ENCODE measurements around the gene CORO7.

Gene CORO7

DNA sequence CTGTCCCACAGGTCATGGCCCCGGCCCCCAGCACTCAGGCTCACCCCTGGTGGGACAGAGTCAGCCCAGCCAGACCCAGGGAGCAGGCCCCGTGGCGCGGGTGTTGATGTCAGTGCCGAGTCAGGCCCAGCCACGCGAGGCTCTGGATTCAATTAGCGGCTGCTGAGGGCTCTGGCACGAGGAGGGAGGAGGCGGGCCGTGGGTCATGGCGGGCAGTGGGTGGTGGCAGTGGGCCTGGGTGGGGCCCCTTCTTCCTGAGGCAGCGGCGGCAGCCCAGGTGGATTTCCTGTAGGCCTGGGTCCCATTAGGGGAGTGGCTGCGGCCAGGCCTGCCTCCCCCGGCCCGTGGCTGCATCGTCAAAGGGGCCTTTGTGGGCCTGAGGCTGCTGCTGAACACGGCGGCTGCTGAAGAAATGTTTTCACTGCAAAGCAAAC, 31.9 kb downstream of the CORO7 start:
- no peak for DNase-seq (ENCODE audit: low read depth in 2 of 2)

DNA sequence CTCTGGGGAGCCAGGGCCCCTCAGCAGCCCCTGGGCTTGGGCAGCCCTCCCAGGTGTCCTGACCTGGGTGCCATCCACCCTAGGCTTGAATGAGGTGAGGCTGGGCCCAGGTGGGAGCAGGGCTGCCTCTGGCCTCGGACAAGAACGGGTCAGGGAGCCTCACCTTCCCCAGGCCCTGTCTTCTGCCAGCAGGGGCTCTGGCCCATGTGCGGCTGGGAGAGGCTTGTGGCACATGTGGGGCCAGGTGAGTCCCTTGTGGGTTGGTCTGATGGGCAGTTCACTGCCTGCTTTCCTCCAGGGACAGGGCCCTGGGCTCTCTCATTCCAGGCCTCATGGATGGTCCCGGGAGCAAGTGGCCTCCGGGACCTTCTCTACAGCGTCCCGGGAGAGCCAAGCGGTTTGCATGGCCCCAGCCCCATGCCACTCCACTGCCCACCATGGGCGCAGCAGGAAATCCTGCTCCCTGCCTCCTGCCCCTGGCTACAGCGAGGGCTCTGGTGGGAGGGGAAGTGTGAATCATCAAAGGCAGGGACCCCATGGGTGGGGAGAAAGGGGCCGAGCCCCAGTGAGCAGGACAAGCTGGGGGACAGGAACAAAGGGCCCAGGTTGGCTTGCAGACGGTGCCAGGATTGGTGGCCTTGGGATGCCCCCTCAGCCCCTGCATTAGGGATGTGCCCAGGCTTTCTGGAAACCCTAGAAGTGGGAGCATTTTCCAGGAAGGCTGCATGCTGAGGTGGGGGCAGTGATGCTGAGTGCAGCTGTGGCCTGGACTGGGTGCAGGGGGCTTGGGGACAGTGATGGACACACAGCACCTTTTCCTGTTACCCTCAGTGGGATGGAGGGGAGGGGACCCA, 32.6 kb downstream of the CORO7 start:
- no peak for DNase-seq (ENCODE audit: low read depth in 2 of 2)

DNA sequence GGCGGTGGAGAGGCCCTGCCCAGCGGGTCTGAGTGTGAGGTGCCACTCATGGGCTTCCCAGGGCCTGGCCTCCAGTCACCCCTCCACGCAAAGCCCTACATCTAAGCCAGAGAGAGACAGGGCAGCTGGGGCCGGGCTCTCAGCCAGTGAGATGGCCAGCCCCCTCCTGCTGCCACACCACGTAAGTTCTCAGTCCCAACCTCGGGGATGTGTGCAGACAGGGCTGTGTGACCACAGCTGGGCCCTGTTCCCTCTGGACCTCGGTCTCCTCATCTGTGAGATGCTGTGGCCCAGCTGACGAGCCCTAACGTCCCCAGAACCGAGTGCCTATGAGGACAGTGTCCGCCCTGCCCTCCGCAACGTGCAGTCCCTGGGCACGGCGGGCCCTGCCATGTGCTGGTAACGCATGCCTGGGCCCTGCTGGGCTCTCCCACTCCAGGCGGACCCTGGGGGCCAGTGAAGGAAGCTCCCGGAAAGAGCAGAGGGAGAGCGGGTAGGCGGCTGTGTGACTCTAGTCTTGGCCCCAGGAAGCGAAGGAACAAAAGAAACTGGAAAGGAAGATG, 33.5 kb downstream of the CORO7 start:
- no peak for DNase-seq (ENCODE audit: low read depth in 2 of 2)

DNA sequence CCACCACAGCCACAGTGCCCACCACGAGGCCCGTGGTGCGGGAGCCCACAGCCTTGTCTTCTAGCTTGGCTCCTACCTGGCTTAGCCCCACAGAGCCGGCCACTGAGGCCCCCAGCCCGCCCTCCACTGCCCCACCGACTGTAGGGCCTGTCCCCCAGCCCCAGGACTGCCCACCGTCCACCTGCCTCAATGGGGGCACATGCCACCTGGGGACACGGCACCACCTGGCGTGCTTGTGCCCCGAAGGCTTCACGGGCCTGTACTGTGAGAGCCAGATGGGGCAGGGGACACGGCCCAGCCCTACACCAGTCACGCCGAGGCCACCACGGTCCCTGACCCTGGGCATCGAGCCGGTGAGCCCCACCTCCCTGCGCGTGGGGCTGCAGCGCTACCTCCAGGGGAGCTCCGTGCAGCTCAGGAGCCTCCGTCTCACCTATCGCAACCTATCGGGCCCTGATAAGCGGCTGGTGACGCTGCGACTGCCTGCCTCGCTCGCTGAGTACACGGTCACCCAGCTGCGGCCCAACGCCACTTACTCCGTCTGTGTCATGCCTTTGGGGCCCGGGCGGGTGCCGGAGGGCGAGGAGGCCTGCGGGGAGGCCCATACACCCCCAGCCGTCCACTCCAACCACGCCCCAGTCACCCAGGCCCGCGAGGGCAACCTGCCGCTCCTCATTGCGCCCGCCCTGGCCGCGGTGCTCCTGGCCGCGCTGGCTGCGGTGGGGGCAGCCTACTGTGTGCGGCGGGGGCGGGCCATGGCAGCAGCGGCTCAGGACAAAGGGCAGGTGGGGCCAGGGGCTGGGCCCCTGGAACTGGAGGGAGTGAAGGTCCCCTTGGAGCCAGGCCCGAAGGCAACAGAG, 34.2 kb downstream of the CORO7 start:
- DNase-seq (ENCODE audit: low read depth in 2 of 2), result no peak

DNA sequence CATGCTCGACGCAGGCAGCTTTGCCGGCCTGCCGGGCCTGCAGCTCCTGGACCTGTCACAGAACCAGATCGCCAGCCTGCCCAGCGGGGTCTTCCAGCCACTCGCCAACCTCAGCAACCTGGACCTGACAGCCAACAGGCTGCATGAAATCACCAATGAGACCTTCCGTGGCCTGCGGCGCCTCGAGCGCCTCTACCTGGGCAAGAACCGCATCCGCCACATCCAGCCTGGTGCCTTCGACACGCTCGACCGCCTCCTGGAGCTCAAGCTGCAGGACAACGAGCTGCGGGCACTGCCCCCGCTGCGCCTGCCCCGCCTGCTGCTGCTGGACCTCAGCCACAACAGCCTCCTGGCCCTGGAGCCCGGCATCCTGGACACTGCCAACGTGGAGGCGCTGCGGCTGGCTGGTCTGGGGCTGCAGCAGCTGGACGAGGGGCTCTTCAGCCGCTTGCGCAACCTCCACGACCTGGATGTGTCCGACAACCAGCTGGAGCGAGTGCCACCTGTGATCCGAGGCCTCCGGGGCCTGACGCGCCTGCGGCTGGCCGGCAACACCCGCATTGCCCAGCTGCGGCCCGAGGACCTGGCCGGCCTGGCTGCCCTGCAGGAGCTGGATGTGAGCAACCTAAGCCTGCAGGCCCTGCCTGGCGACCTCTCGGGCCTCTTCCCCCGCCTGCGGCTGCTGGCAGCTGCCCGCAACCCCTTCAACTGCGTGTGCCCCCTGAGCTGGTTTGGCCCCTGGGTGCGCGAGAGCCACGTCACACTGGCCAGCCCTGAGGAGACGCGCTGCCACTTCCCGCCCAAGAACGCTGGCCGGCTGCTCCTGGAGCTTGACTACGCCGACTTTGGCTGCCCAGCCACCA, 35.1 kb downstream of the CORO7 start:
- no peak for DNase-seq (ENCODE audit: low read depth in 2 of 2)

DNA sequence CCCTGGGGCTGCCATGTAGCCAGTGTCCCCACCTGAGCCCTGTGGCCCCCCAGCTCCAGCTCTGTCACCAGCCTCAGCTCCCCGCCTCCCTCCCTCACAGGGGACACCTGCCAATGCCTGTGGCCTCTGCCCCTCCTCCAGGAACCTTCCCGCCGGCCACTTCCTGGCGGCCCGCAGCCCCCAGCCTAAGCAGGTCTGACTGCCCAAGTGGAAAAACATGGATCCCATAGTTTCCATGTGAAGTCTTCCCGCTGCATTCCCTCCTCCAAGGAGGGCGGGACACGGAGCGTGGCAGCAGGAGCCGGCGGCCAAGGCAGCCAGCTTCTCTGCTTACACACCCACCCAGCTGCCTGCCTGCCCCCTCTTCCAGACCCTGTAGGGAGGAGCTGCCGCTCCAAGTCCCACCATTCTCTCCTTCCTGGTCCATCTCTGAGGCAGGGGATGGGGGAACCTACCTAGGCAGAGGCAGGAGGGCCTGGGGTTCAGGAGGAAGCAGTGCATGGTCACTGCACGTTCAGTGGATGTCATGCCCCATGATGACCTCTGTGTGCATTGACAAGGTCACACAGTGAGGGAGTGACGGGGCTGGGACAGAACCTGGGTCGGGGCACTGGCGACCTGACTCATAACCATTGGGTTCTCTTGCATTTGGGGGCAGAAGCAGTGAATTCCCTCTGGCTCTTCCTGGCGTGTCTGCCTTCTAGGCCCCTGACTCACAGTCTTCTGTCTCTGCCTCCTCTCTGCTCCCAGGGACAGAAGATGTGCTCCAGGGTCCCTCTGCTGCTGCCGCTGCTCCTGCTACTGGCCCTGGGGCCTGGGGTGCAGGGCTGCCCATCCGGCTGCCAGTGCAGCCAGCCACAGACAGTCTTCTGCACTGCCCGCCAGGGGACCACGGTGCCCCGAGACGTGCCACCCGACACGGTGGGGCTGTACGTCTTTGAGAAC, 36.0 kb downstream of the CORO7 start:
- DNase-seq (ENCODE audit: low read depth in 2 of 2), result no peak

DNA sequence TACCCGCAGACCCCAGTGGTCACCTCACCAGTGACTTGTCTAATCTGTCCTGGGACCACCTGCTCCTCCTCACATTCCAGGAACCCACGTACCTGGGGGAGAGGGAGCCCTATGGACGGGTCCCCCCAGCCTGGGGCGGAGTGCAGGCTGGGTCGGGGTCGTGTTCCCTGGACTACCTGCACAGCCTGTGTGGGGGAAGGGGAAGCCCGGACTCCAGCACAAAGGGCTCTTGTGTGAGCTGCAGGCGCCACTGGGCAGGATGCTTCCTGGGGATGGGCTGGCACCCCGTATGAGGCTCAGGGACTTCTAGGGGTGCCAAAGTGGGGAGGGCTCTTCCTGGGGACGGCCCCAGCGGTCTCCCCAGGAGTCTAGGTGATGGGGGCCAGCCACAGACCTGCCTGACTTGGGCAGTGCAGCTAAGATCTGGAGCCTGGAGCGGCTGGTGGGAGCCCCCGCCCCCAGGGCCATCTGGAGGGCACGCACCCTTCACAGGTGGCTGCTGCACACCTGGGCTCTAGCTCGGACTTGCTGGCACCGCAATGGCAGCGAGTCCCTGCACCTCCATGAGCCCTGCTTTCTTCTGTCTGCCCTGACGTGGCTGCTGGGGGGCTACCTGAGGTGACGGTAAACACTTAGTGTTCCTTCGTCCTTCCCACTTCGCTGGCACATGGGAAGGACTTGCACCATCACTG, 37.3 kb downstream of the CORO7 start:
- no peak for DNase-seq (ENCODE audit: low read depth in 2 of 2)

DNA sequence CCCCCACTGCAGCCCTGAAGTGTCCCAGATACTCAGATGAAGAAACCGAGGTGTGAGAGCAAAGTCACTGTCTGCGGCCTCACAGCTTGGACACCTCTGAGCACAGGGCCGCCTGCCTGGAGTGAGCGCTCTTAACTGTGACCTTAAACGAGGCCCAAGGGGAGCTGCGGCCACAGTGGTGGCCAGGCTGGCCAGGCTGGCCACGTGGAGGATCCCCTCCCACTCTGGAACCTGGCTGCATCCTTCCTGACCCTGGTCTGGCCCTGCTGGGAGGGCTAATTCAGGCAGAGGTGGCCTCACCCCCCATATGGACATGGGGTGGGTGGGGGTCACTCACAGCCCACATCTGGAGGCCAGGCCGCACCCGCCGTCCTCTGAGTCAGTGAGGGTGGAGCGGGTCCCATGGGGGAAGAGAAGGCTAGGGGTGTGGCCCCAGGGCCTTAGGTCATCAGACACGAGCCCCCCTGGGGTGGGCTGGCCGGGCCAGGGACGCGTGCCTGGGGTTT, 38.2 kb downstream of the CORO7 start:
- DNase-seq (ENCODE audit: low read depth in 2 of 2), result no peak

DNA sequence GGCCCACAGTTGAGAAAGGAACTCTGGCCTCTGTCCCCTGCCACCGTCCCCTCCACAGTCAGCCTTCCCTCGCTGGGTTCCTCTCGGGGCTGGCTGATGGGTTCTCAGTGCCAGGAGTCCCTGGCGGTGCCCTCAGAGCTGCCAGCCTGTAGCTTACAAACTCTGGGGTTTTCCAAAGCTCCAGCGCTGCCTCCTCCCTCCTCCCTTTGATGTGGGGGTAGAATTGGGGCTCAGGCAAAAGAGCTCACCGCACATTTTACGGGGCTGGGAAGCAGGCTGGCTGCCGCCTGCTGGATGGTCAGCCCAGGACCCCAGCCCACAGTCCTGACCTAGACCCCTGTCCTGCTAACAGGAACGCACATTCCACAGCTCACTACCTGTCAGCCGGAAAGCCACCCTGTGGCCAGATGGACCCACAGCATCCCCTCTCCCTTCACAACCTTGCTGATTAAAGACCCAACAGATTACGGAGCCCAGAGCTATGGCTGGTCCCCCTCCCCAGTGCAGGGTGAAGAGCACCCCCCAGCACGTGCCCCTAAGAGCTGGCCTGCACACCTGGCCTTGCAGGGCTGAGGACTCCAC, 38.7 kb downstream of the CORO7 start:
- no peak for DNase-seq (ENCODE audit: low read depth in 2 of 2)

DNA sequence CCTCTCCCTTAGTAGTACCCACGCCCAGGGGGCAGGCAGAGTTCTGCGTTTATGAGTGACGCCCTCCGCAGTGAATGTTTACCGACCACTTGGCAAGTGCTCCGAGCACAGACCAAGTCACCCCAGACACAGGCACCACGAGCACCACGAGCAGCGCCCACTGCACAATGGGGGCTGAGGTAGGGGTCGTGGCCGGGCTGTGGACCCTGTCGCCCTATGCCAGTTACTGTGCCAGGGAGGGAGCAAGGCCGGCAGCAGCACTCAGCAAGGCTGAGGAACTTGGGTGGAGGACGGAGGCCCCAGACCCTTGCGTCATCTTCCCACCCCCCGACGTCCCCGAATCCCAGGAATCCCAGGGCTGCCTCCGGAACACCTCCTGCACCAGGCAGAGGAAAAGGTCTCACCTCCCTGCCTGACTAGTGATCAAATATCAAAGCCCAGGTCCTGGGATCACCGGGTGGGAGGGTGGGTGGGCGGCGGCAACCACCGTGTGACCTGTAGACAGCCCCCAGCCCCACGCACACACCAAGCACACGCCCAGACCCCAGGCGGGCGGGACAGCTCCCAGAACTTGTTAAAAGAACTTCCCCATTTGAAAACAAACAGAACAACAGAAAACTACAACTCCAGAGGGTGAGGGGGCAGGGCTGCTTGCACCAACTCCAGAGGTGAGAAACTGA, 39.4 kb downstream of the CORO7 start:
- DNase-seq (ENCODE audit: low read depth in 2 of 2), result no peak

DNA sequence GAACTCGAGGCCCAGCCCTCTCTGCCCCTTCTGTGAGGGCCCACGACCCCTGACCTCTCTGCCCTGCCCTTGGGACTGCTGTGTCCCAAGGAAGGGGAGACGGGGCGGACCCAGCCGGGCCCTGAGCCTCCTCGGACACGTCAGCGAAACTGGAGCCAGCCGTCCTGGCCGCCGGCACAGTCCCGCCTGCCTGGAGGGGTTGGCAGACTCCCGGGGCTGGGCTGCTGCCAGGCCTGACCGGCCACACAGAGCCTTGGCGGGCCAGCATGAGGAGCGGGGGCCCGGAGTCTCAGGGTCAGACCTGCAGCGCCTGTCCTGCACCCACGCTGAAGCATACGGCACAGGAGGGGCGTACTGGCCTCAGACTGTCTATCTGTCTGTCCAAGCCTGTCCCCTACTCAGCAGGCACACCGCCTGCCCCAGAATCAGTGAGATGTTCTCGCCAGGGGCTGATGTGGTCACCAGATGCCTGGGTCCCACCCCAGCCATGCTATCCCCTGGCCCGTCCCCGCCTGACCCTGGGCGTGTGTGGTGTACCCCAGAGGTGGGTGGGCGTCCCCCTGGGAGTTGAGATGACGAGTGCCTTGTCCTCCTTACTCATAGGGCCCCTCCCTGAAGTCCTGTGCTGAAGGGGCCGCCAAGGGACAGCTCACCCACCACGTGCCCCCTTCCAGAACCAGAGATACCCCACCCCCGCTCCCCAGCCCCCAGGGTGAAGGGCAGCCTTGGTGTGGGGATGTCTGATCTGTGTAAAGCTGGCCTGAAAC, 40.1 kb downstream of the CORO7 start:
- no peak for DNase-seq (ENCODE audit: low read depth in 2 of 2)

DNA sequence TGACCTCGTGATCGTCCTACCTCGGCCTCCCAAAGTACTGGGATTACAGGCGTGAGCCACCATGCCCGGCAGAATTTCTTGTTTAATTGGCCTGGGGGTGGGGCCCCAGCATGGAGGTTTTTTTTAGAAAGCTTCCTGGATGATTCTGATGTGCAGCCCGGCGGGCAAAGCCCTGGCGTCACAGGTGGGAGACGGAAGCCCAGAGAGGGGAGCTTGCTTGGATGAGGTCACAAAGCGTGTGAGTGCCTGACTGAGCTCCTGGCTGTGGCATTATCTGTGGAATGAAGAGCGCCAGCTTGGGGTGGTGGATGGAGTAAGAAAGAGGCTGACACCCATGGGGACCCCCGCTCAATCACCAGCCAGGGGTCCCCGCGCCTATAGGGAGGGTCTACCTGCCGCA, 40.7 kb downstream of the CORO7 start:
- no peak for DNase-seq (ENCODE audit: low read depth in 2 of 2)

DNA sequence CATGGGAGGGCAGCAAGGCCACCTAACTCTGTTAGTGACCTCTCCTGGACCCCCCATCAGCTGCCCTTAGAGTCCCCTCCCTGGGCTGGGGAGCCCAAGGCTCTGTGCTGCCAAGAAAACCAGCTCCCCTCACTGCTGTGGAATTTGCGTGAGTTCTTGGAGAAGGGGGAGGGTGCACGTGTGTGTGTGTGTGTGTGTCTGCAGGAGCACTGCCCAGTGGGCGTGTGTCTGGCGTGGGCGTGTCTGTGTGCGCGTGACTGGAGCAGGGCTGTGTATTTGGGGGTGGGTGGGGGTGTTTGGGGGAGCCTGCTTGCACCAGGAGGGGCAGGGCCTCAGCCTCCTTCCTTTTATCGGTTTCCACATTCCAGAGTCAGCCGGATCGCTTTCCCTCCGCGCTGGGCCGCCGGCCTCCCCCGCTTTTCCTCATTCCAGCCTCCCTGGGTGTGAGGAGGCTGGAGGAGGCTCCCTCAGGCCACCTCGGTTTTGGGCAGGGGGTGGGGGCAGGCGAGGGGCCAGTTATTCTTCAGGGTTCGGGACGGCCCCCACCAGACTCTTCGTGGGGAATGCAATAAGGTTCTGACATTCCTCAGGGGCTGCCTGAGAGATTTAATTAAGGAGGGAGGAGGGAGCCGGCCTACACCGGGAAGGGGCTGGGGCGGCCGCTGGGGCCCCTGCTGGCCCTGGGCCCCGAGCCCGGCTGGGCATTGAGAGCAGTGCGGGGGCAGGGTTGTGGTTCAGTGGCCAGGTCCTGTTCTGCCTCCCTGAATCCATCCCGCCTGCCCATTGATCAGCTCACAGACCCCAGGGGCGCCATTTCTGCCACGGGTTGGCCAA, 42.3 kb downstream of the CORO7 start:
- no peak for DNase-seq (ENCODE audit: low read depth in 2 of 2)

DNA sequence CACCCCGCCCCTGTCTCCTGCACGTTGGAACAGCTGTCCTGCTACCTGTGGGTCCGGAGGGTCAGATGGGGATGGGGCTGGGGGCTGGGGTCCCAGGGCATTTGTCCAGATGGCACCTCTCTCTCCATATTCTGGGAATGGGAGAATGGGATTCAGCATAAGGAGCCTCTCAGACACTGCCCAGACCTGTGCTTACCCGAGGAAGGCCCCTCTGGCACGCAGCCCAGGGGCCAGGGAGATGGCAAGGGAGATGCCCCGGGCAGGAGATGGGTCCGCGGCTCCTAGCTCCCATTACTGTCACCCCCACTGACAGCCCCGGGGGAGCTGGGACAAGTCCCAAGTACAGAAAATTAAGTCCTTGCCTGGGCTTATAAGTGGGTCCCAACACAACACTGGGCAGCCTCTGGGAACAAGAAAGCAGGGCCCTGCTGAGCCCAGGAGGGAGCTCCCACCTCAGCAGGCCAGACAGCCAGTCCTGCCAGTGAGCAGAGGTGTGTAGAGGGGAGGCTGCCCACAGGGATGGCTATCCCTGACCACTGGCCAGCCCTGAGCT, 43.0 kb downstream of the CORO7 start:
- no peak for DNase-seq (ENCODE audit: low read depth in 2 of 2)

DNA sequence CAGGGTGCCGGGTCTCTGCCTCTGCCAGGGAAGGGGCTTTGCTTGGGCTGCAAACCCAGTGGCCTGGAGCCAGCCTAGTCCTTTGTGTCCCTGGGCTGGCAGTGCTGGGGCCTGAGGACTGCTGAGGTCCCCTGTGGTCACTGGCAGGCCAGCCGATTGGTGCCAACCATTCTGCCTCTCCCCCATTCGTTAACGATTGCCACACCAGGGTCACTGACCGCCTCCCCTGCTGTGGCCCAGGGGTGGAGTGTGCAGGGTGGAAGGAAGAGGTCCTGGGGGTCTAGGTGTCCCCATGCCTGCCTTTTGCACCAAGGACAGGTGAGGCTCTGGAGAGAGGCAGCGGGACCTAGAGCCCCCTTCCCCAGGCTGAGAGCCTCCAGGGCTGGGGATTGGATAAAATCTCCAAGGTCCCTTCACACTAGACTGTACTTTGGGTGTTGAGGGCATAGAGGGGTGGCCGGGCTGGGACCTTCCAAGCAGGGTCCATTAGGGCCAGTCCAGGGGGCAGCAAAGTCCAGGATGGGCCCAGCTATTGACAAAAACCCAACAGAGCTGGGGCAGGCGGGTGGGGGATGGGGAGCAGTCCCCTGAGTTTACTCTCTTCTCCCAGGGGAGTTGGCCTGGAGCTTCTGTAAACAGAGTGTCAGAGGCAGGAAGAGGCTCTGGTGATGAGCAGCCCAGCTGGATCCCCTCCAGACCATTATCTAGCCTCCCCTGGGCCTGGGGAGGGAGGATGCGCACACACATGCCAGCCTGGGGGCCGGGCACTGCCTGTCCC, 43.6 kb downstream of the CORO7 start:
- no peak for DNase-seq (ENCODE audit: low read depth in 2 of 2)

DNA sequence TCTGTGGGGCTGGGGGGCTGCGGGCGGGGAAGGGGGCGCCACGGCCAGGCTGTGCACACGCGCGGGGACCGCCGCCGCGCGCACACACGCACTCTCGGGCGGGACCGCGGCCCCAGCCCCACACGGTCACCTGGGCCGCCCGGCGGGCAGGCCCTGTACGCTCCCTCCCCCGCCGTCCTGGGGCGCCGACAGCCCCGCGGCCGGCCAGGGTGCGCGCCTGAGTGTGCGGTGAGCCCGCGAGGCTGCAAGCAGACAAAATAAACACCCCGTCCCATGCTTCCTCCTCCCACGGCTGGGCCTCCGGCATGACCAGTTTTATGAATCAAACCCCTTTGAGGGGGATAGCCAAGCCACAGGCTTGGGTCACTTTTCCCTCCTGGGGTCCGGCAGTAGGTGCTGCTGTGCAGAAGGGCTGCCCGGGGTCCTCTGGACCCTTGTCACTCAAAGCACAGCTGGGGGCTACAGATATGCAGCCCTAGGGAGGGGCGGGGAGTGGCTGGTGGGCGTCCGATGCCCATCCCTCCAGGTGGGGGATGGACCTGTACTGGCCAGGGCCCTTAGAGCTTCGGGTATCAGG, 44.3 kb downstream of the CORO7 start:
- no peak for DNase-seq (ENCODE audit: low read depth in 2 of 2)
